GM19395 (cell line): ENCODE data around the gene PLA2G6.
"Not testable (repeated sequence)": the region's sequence is repeated elsewhere in the genome, so short reads cannot be mapped to it uniquely, and the experiment has no call there.

ENCODE experiments used
- ATAC-seq: cut with Tn5 transposase; IDR thresholded peaks from one replicate; pipeline ENCODE4 v1.9.1; 2021; ENCODE audit warnings: mild to moderate bottlenecking, moderate library complexity; ENCODE audit not compliant: unreplicated experiment

PLA2G6 gene

GRCh38 chr22:38135133-38135706, 46.4 kb downstream of the PLA2G6 start:
- ATAC-seq = no peak

GRCh38 chr22:38133331-38133730, 48.3 kb downstream of the PLA2G6 start:
- ATAC-seq = no peak

- no peak for ATAC-seq
These were observed 48.8 kb downstream of the PLA2G6 start for GRCh38 chr22:38132794-38133193.

- ATAC-seq = no peak
These were observed 49.5 kb downstream of the PLA2G6 start for GRCh38 chr22:38132136-38132535.

- no peak for ATAC-seq
These were observed 50.2 kb downstream of the PLA2G6 start for GRCh38 chr22:38131399-38131798.

- ATAC-seq = no peak
These were observed 51.8 kb downstream of the PLA2G6 start for GRCh38 chr22:38129856-38130255.

GRCh38 chr22:38129021-38129420, 52.6 kb downstream of the PLA2G6 start:
- ATAC-seq = no peak

- no peak for ATAC-seq
These were observed 53.8 kb downstream of the PLA2G6 start for GRCh38 chr22:38127869-38128268.

GRCh38 chr22:38126928-38127668, 54.5 kb downstream of the PLA2G6 start:
- ATAC-seq = no peak

- ATAC-seq = no peak
These were observed 55.9 kb downstream of the PLA2G6 start for GRCh38 chr22:38125751-38126201.

GRCh38 chr22:38125038-38125610, 56.5 kb downstream of the PLA2G6 start:
- ATAC-seq = no peak

GRCh38 chr22:38124236-38124974, 57.2 kb downstream of the PLA2G6 start:
- no peak for ATAC-seq

GRCh38 chr22:38122616-38123015, 59.0 kb downstream of the PLA2G6 start:
- ATAC-seq = no peak

- ATAC-seq = no peak
These were observed 61.1 kb downstream of the PLA2G6 start for GRCh38 chr22:38120359-38121110.

GRCh38 chr22:38118747-38119146, 62.9 kb downstream of the PLA2G6 start:
- ATAC-seq = not testable (repeated sequence)

- no peak for ATAC-seq
These were observed 63.4 kb downstream of the PLA2G6 start for GRCh38 chr22:38118182-38118581.

GRCh38 chr22:38117556-38117955, 64.1 kb downstream of the PLA2G6 start:
- ATAC-seq = not testable (repeated sequence)

- ATAC-seq = no peak
These were observed 66.0 kb downstream of the PLA2G6 start for GRCh38 chr22:38115423-38116205.

- ATAC-seq = no peak
These were observed 66.9 kb downstream of the PLA2G6 start for GRCh38 chr22:38114484-38115398.
